Measurements from ENCODE around the gene CNEP1R1.
"Not testable (repeated sequence)": the region's sequence is repeated elsewhere in the genome, so short reads cannot be mapped to it uniquely, and the experiment has no call there.

CNEP1R1 gene

GRCh38 chr16:50024684-50025536 lies at the start of gene CNEP1R1:
Gene CNEP1R1, plus strand, starts transcription at chr16:50025225. Its CDS starts 91 bp downstream, at chr16:50025316.
- DNase-seq, result peak; percentile 83

- DNase-seq, result no peak
These were observed 47.6 kb upstream of the CNEP1R1 start for GRCh38 chr16:49977427-49977826.

- no peak for DNase-seq
These were observed 46.3 kb upstream of the CNEP1R1 start for GRCh38 chr16:49978569-49979326.

GRCh38 chr16:49980166-49980565 lies 44.9 kb upstream of the CNEP1R1 start:
- DNase-seq, result no peak

- DNase-seq, result no peak
These were observed 38.5 kb upstream of the CNEP1R1 start for GRCh38 chr16:49986351-49987124.

GRCh38 chr16:49987381-49987780 lies 37.6 kb upstream of the CNEP1R1 start:
- DNase-seq, result no peak

GRCh38 chr16:49992825-49993224 lies 32.2 kb upstream of the CNEP1R1 start:
- DNase-seq, result no peak

GRCh38 chr16:49993579-49993978 lies 31.4 kb upstream of the CNEP1R1 start:
- DNase-seq, result no peak

GRCh38 chr16:49994006-49994405 lies 31.0 kb upstream of the CNEP1R1 start:
- DNase-seq, result no peak

GRCh38 chr16:49995720-49996119 lies 29.3 kb upstream of the CNEP1R1 start:
- no peak for DNase-seq

GRCh38 chr16:49997721-49998251 lies 27.2 kb upstream of the CNEP1R1 start:
- DNase-seq, result no peak

GRCh38 chr16:49998991-49999390 lies 26.0 kb upstream of the CNEP1R1 start:
- DNase-seq, result no peak

- no peak for DNase-seq
These were observed 23.9 kb upstream of the CNEP1R1 start for GRCh38 chr16:50001144-50001543.

GRCh38 chr16:50002190-50002589 lies 22.8 kb upstream of the CNEP1R1 start:
- DNase-seq, result no peak

- DNase-seq, result no peak
These were observed 20.8 kb upstream of the CNEP1R1 start for GRCh38 chr16:50004239-50004638.

- DNase-seq, result no peak
These were observed 18.1 kb upstream of the CNEP1R1 start for GRCh38 chr16:50006964-50007363.

- no peak for DNase-seq
These were observed 17.3 kb upstream of the CNEP1R1 start for GRCh38 chr16:50007744-50008143.

- DNase-seq, result no peak
These were observed 14.8 kb upstream of the CNEP1R1 start for GRCh38 chr16:50010212-50010611.

- no peak for DNase-seq
These were observed 13.3 kb upstream of the CNEP1R1 start for GRCh38 chr16:50011707-50012106.

- no peak for DNase-seq
These were observed 12.8 kb upstream of the CNEP1R1 start for GRCh38 chr16:50012182-50012581.

- not testable (repeated sequence) for DNase-seq
These were observed 10.8 kb upstream of the CNEP1R1 start for GRCh38 chr16:50014211-50014610.

- no peak for DNase-seq
These were observed 9.4 kb upstream of the CNEP1R1 start for GRCh38 chr16:50015631-50016030.

GRCh38 chr16:50017553-50017952 lies 7.5 kb upstream of the CNEP1R1 start:
- DNase-seq, result no peak

All from activated T-cell treated with anti-CD3 and anti-CD28 coated beads for 4 hours (primary cell).